Limb (tissue), 2 donors: ENCODE data around the gene TAF6.
A peak's percentile ranks its signal among the peaks of the same experiment; 100 is the strongest.
"Not testable (repeated sequence)": the region's sequence is repeated elsewhere in the genome, so short reads cannot be mapped to it uniquely, and the experiment has no call there.

Experiments used
- DNase-seq, 2 donors: peaks; one replicate each; pipeline ENCODE4 v3.0.0-alpha.2; 2016; ENCODE audit errors: extremely low spot score in 2 of 2

The TAF6 gene

DNA sequence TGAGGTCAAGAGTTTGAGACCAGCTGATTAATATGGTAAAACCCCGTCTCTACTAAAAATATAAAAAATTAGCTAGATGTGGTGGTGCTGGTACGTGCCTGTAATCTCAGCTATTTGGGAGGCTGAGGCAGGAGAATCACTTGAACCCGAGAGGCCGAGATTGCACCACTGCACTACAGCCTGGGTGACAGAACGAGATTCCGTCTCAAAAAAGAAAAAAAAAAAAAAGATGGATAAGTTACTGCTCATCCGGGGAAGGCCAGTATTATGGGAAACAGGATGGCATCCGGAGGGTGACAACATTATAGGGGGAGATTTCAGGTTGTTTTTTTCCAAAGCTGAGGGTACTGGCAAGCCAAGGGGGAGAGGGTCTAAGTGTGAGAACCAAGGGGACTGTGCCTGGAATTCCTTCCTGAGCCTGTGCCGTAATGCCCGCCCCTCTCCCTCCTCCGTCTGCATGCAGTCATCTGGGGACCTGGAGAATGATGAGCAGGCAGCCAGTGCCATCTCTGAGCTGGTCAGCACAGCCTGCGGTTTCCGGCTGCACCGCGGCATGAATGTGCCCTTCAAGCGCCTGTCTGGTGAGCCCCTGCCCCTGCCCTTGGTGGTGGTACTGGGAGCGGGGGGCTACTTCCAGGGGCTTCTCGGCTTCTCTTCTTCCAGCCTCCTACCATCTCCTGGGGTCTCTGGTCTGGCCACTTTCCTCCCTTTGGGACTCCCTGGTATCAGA is 33.9 kb upstream of the TAF6 start:
- no peak for DNase-seq

DNA sequence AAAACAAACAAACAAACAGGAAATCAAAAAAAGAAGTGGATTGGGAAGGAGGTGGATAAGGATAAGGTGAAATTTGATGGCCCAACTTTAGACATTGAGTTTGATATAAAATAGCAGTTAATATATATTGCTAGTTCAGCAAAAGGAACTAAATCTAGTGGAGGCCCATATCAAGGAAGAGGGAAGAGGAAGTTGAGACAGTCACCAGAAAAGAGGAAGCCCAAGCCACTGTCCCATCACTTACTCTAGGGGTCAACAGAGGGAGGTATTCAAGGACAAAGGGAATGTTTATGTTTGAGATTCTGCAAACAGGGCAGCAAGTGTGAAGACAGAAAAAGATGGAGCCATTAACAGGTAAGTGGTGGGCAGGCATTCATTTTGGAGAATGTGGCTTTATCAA is 33.2 kb upstream of the TAF6 start:
- no peak for DNase-seq

DNA sequence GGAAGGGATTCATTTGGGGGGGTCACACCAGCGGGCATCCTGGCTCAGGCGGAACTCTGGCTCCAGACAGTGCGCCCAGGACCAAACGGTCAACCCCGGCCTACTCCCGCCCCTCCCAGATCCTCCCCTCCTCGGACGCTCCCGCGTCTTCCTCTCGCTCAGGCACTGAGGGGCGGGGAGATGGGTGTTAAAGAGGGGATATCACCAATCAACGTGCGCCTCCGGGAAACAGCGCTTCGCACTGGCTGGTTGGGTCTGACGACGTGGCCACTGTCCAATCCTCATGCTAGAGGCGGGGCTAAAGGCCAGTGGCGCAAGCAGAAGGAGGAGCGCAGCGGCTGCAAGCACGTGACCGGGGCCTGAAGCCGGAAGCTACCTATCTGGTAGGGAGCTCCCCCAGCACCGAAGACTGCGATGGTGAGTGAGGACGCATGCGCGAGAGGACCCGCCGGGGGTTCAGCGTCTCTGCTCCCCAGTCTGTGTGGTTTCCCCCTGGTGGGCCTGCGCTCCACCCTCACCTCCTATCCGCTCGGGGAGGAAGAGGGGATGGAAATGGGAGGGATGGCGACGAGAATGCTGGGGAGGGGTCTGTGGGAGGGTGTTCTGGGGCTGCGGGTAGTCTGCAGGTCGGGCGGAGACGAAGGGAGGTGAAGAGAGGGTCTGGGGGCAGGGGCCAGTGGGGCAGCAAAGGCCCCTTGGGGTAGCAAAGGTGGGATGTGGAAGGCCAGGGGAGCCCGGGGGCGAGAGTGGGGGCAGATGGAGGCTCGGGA is 29.6 kb upstream of the TAF6 start, which contains the start of gene LAMTOR4:
Gene LAMTOR4, plus strand, starts transcription at position 360 of the 770 bp plus-strand sequence. Its CDS starts 55 bp downstream, at position 415.
- DNase-seq: peak; percentile 97 to 99

DNA sequence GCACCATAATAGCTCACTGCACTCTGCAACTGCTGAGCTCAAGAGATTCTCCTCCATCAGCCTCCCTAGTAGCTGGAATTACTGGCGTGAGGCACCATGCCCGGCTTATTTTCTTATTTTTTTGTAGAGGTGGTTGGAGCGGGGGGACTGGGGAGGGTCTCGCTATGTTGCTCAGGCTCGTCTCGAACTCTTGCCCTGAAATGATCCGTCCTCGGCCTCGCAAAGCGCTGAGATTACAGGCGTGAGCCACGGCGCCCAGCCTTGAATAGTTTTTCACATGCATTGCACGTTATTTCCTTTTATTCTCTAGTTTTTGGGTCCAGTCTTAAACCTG is 29.0 kb upstream of the TAF6 start:
- no peak for DNase-seq

DNA sequence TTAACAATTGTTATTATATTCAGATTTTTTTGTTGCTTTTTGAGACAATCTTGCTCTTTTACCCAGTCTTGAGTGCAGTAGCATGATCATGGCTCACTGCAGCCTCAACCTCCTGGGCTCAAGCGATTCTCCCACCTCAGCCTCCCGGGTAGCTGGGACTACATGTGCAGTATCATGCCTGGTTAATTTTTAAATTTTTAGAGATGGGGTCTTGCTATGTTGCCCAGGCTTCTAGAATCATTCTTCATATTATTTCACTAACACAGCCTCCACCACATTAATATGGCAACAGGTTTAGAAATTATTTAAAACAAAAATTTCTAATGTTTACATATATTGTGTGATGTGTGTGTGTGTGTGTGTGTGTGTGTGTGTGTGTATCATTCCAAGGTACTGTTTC is 28.1 kb upstream of the TAF6 start:
- DNase-seq: no peak

DNA sequence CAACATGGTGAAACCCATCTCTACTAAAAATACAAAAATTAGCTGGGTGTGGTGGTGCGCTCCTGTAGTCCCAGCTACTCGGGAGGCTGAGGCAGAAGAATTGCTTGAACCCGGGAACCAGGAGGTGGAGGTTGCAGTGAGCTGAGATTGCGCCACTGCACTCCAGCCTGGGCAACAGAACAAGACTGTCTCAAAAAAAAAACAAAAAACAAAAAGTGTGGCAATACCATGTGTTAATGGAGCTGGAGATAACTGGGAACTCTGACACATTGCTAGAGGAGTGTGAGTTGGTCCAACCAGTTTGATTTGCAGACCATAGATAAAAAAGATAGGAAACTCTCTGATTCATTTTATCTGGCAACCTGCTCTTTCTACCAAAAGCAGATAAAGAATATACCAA is 27.2 kb upstream of the TAF6 start:
- not testable (repeated sequence) for DNase-seq

DNA sequence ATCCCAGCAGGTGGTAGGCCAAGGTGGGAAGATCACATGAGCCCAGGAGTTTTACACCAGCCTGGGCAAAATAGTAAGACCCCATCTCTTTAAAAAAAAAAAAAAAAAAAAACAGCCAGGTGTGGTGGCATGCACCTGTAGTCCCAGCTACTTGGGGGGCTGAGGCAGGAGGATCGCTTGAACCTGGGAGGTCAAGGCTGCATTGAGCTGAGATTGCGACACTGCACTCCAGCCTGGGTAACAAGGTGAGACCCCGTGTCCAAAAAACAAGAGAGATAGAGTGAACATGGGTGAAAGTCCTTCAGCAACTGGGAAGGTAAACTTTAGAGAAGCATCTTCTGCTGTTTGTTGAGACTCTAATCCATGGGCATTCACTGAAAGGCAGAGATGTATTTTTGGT is 23.3 kb upstream of the TAF6 start:
- no peak for DNase-seq

DNA sequence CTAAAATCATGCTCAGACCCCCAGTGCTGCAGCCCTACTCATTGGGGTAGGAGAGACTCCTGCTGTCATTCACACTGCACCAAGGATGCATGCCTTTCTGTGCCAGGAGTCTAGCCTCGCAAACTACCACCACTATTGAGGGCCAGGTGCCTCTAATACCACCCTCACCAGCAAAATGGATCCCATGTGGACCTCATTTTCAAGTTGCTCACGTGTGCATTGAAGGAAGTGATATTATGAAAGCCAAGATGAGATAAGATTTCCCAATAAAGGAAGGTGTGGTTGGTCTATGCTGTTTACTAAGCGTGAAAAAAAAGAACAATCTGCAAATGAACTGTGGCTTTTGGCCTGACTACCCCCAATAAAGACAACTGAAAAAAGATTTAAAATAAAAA is 22.4 kb upstream of the TAF6 start:
- DNase-seq: no peak

DNA sequence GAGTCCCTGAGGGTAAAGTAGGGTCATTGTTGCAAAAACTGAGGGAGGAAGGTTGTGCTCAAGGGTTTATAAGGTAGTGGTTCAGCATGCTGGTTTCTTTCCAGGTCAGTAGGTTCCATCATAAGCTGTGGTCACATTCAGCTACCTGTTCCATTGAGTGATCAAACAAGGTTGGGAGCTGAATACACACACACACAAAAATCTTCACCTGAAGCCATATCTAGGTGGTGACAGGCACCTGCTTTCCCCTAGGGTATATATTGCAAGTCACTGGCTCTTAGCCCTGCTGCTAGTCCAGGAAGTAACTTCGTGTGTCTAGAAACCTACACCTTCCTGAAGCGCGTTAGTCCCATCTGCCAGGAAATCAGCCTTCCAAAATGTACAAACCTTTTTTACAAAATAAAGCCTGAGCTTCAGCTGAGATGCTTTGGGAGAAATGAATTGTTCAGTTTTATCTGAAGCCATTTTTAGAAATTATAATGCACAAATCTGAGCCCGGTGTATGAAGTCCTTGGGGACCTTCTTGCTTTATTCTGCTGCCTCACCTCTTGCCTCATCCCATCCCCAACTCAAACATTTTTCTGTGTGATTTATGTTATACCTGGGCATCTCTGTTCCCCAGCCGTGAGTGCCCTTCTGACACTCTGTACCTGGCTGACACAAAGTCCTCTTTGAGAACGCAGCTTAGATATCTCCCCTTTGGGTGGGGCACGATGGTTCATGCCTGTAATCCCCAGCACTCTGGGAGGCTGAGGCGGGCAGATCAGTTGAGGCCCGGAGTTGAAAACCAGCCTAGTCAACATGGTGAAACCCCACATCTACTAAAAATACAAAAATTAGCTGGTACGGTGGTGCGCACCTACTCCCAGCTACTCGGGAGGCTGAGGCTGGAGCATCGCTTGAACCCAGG is 18.9 kb upstream of the TAF6 start:
- no peak for DNase-seq

DNA sequence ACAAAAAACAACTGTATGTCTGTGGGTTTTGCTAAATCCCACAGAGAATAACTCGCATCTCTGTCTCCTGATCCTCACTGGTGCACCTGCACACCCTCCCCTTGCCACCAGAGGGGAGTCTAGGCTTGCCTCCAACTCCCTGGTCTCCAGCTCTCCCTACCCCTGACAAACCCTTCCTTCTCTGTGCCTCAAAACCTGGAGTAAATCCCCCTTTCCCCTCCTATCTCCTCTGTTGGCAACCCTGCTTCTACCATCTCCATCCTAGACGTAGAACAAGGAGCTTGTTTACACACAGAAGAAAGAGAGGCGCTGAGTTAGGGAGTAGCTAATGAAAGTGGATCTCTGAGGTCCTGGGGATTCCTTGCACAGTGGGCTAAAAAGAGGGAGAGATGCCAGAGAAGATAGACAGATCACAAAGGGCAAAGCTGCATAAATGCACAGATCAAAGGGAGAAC is 13.6 kb upstream of the TAF6 start:
- peak; percentile 45 to 72 for DNase-seq

DNA sequence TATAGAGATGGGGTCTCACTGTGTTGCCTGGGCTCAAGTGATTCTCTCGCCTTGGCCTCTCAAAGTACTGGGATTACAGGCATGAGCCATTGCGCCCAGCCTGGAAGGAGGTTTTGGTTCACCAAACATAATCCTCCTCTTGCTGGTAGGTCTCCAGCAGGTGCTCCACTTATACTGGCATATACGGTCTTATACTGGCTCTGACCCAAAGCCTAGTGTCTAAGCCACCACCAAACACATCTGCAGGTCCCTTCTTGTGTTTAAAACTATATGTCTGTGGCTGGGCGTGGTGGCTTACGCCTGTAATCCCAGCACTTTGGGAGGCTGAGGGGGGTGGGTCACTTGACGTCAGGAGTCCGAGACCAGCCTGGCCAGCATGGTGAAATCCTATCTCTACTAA is 13.0 kb upstream of the TAF6 start:
- no peak for DNase-seq

DNA sequence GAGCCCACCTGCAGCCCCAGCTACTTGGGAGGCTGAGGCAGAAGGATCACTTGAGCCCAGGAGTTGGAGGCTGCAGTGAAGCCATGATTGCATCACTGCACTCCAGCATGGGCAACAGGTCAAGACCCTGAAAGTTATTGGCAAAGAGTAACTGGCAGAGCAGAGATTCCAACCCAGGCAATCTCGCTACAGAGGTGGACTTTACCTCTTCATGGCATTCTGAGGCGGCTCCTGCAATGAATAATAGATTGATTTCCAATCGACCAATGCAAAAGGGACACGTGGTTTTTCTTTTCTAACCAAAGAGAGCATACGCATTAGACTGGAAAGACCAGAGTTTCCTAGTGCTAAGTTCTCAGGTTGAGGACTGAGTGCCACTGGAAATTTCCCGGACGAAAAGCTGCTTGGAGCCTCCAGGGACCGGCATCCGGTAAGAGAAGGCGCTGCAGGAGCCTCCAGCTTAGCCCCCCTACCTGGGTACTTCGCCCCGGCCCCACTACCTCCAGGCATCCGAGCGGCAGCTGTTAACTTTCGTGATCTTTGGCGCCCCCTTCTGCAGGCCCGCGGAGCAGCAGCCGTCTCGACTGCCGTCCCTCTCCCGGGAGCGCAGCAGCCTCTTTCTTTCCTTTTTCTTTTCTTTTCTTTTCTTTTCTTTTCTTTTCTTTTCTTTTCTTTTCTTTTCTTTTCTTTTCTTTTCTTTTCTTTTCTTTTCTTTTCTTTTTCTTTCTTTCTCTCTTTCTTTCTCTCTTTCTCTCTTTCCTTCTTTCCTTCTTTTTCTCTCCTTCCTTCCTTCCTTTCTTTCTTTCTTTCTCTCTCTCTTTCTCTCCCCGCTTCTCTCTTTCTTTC is 11.7 kb upstream of the TAF6 start:
- DNase-seq: peak; percentile 66 to 90

DNA sequence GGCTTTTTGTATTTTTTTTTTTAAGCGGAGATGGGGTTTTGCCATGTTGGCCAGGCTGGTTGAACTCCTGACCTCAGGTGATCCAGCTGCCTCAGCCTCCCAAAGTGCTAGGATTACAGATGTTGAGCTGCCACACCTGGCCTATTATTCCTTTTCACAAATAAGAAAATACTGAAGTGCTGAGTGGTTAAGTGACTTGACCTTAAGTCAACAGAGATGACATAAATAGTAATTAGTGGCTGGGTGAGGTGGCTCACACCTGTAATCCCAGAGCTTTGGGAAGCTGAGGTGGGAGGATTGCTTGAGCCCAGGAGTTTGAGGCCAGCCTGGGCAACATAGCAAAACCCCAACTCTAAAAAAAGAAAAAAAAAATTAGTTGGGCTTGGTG is 11.1 kb upstream of the TAF6 start:
- DNase-seq: not testable (repeated sequence)

DNA sequence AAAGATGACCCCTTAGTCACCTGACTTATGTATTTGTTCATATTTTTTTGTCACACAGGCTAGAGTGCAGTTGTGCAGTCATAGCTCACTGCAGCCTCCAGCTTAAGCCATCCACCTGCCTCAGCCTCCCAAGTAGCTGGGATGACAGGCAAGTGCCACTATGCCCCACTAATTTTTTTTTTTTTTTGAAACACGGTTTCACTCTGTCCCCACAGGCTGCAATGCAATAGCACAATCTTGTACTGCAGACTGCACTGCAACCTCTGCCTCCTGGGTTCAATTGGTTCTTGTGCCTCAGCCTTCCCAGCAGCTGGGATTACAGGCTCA is 9.4 kb upstream of the TAF6 start:
- DNase-seq: no peak

DNA sequence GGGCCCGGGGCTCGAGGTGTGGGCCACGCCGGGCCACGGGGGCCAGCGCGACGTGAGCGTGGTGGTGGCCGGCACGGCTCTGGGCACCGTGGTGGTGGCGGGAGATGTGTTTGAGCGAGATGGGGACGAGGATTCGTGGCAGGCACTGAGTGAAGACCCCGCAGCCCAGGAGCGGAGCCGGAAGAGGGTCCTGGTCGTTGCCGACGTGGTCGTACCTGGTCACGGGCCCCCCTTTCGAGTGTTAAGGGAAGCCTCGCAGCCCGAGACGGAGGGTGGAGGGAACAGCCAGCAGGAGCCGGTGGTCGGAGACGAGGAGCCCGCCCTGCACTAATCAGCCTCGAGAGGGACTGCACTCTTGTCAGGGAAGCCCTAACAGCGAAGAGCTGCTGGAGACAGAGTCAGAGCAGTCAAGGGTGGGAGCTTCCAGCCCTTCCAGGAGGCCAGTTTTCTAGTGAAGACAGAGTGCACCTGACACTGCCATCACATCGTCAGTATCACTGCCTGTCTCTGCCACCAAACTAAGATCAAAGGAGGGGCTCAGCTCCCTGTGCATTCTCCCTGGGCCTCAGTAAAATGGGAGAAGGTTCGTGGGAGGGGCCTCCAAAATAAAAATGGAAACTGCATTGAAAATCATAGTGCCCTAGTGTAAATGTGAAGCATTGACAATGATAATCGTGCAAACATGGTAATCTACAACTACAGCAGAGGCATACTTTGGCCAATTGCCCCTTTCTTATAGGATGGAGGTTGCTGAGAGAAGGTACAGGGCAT is 8.9 kb upstream of the TAF6 start:
- DNase-seq: peak in 1 of 2 donors; percentile 64

DNA sequence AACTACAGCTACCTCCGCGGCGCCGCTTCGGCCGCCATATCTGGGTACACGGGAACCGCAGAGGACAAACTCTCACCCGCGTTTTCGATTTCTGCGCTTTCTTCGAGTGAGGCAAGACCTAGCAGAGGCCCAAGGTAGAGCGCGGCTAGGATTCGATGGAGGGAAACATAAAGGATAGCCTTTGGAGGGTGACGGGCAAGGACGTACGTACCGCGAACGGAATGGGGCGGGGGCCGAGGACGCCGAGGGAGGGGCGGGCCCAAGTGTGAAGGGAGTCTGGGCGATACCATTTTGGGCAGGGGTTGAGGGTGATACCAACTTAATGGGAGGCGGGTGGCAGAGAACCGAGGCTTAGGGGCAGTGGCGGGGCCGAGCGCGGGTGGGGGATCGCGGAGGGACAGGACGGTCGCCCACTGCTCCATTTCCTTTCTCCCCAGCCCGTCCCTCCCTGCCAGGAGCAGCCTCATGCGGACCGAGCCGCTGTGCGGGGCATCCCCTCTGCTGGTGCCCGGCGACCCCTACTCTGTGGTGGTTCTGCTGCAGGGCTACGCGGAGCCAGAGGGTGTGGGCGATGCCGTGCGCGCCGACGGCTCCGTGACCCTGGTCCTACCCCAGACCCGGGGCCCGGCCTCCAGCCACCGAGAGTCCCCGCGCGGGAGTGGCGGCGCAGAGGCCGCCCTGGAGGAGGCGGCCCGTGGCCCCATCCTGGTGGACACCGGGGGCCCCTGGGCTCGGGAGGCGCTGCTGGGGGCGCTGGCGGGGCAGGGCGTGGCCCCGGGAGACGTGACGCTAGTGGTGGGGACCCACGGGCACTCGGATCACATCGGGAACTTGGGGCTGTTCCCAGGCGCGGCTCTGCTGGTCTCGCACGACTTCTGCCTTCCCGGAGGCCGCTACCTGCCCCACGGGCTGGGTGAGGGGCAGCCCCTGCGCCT is 8.0 kb upstream of the TAF6 start, which contains the start of gene MBLAC1:
Gene MBLAC1, plus strand, starts transcription at position 37 of the 935 bp plus-strand sequence. Its CDS starts 429 bp downstream, at position 466.
- DNase-seq: peak; percentile 93 to 96

DNA sequence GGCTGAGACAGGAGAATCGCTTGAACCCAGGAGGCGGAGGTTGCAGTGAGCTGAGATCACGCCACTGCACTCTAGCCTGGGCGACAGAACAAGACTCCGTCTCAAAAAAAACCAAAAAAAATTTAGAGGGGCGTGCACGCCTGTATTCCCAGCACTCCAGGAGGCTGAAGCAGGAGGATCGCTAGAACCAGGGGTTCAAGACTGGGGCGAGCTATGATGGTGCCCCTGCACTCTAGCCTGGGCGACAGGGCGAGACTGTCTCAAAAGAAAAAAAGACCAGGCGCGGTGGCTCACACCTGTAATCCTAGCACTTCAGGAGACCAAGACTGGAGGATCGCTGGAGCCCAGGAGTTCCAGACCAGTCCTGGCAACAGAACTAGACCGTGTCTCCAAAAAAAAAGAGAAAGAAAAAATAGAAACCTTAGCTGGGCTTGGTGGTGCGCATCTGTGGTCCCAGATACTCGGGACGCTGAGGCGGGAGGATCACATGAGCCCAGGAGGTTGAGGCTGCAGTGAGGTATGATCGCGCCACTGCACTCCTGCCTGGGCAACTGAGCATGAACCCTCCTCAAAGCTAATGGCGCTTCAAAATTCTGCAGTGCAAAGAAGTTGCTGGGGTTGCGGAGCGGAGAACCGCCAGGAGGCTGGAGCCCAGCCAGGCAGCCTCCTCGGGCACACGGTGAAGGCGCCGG is 7.2 kb upstream of the TAF6 start:
- no peak for DNase-seq
